ENCODE measurements around the gene SGIP1. TPM values are rescaled to one million over a fixed set of nuclear protein-coding genes. Genes with fewer than 3 reads are reported as not detected.

Gene SGIP1
- total and polyA plus RNA-seq, 2 experiments from 2014 or later = 2.4 to 6.1 TPM

DNA sequence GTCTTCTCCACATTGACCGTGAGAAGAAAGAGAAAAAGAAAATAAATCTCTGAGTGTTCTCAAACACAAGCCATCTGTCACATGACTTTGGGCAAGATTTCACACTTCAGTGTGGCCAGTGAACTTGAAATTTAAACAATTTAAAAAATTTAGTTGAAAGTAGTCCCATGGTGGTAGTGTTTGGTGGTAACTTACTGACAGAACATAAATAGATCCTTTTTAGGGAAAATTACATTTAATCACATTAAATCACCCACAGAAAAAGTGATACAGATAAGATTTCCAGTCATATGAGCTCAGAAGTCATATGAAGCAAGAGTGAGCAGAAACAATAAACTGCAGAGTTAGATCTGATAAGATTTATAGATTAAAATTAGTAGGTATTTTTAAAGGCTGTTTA is 31.9 kb upstream of the SGIP1 start (continued):
- TF ChIP-seq ETS1 (IDR thresholded peaks at IDR 0.05) (no peak), ZNF114 (CRISPR knock-in tag; IDR thresholded peaks at IDR 0.05) (no peak), EZH2 (IDR thresholded peaks at IDR 0.05; ENCODE audit: low read depth, unreplicated experiment) (no peak), EZH2phosphoT487 (IDR thresholded peaks at IDR 0.05; ENCODE audit: unreplicated experiment) (no peak), POLR2AphosphoS5 (IDR thresholded peaks at IDR 0.05; ENCODE audit: low read depth) (no peak), JUNB (IDR thresholded peaks at IDR 0.05; ENCODE audit: unreplicated experiment) (no peak), NANOG (IDR thresholded peaks at IDR 0.05; ENCODE audit: borderline replicate concordance) (no peak), CREB1 (CRISPR knock-in tag; IDR thresholded peaks at IDR 0.05; ENCODE audit: low read depth) (no peak)
- TF ChIP-seq, protein P1, sequence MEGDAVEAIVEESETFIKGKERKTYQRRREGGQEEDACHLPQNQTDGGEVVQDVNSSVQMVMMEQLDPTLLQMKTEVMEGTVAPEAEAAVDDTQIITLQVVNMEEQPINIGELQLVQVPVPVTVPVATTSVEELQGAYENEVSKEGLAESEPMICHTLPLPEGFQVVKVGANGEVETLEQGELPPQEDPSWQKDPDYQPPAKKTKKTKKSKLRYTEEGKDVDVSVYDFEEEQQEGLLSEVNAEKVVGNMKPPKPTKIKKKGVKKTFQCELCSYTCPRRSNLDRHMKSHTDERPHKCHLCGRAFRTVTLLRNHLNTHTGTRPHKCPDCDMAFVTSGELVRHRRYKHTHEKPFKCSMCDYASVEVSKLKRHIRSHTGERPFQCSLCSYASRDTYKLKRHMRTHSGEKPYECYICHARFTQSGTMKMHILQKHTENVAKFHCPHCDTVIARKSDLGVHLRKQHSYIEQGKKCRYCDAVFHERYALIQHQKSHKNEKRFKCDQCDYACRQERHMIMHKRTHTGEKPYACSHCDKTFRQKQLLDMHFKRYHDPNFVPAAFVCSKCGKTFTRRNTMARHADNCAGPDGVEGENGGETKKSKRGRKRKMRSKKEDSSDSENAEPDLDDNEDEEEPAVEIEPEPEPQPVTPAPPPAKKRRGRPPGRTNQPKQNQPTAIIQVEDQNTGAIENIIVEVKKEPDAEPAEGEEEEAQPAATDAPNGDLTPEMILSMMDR (conservative IDR thresholded peaks at IDR 0.05; ENCODE audit: low read depth in 2 of 2) = no peak

GRCh38 chr1:66503841-66504470 is 30.0 kb upstream of the SGIP1 start:
- Histone ChIP-seq H2AFZ (no peak overlapping the region), H3K4me1 (ENCODE audit: insufficient read depth) (no peaks in the 10 kb centered on the region), H3K27me3 (ENCODE audit: insufficient read depth) (no peaks in the 10 kb centered on the region), H3K9me2 (ENCODE audit: insufficient read depth) (no peaks in the 10 kb centered on the region), H3K27ac (ENCODE audit: low read depth) (no peak overlapping the region), H4K20me1 (replicated peaks; ENCODE audit: insufficient read depth) (no peaks in the 10 kb centered on the region), H3K36me3 (ENCODE audit: insufficient read depth) (no peaks in the 10 kb centered on the region), H3K4me2 (no peak overlapping the region), H3K79me2 (replicated peaks; ENCODE audit: insufficient read depth) (no peaks in the 10 kb centered on the region), H3F3A (replicated peaks; ENCODE audit: low read depth) (no peaks in the 10 kb centered on the region), H3K4me3 (no peak overlapping the region)
- DNase-seq (ENCODE audit: low spot score) (peak; percentile 89), ATAC-seq (peak; percentile 88)
- no peak for TF ChIP-seq EZH2 (IDR thresholded peaks at IDR 0.05; ENCODE audit: low read depth, unreplicated experiment)
- TF ChIP-seq, protein P1 (conservative IDR thresholded peaks at IDR 0.05; ENCODE audit: low read depth in 2 of 2) = peak; percentile 84 to 92
- Mint-ChIP-seq H3K4me1 (no peaks in the 10 kb centered on the region), H3K27me3 (ENCODE audit: insufficient read depth, low read depth, poor library complexity) (no peaks in the 10 kb centered on the region), H3K36me3 (ENCODE audit: low read depth) (no peaks in the 10 kb centered on the region), H3K4me3 (no peak overlapping the region), H3K9me3 (no peaks in the 10 kb centered on the region), H3K27ac (no peak overlapping the region)

Measured in GM23338 (cell line).